Ishikawa (cell line): ENCODE results near the gene KCNH4.

ENCODE experiments used
- CEBPB ChIP-seq: IDR thresholded peaks from 2 replicates; pipeline ENCODE4 v1.6.1; 2012
- CREB1 ChIP-seq: IDR thresholded peaks from 2 replicates; pipeline ENCODE4 v1.6.1; 2012; ENCODE audit warnings: low read depth
- EGR1 ChIP-seq: IDR thresholded peaks from 2 replicates; pipeline ENCODE4 v1.6.1; 2012
- EP300 ChIP-seq: IDR thresholded peaks from 2 replicates; pipeline ENCODE4 v1.6.1; 2012; ENCODE audit warnings: borderline replicate concordance
- FOXM1 ChIP-seq: IDR thresholded peaks from 2 replicates; pipeline ENCODE4 v1.6.1; 2012; ENCODE audit warnings: low read depth, borderline replicate concordance
- NFIC ChIP-seq: IDR thresholded peaks from 2 replicates; pipeline ENCODE4 v1.6.1; 2012
- RAD21 ChIP-seq: IDR thresholded peaks from 2 replicates; pipeline ENCODE4 v1.6.1; 2012; ENCODE audit warnings: low read depth
- REST ChIP-seq: IDR thresholded peaks from 2 replicates; pipeline ENCODE4 v1.6.1; 2012; ENCODE audit warnings: low read depth, mild to moderate bottlenecking
- TAF1 ChIP-seq: IDR thresholded peaks from 2 replicates; pipeline ENCODE4 v1.6.1; 2012; ENCODE audit warnings: low read depth, mild to moderate bottlenecking
- TCF12 ChIP-seq: IDR thresholded peaks from 2 replicates; pipeline ENCODE4 v1.6.1; 2012; ENCODE audit warnings: low read depth
- TEAD4 ChIP-seq: IDR thresholded peaks from 2 replicates; pipeline ENCODE4 v1.6.1; 2012
- YY1 ChIP-seq: IDR thresholded peaks from 2 replicates; pipeline ENCODE4 v1.6.1; 2012; ENCODE audit warnings: low read depth
- ZBTB7A ChIP-seq: IDR thresholded peaks from 2 replicates; pipeline ENCODE4 v1.6.1; 2012; ENCODE audit warnings: low read depth
- TF ChIP-seq, protein P1 (sequence below): IDR thresholded peaks from 2 replicates; pipeline ENCODE4 v1.6.1; 2012
- TF ChIP-seq, protein P2 (sequence below): IDR thresholded peaks from 2 replicates; pipeline ENCODE4 v1.6.1; 2012

KCNH4 gene

DNA sequence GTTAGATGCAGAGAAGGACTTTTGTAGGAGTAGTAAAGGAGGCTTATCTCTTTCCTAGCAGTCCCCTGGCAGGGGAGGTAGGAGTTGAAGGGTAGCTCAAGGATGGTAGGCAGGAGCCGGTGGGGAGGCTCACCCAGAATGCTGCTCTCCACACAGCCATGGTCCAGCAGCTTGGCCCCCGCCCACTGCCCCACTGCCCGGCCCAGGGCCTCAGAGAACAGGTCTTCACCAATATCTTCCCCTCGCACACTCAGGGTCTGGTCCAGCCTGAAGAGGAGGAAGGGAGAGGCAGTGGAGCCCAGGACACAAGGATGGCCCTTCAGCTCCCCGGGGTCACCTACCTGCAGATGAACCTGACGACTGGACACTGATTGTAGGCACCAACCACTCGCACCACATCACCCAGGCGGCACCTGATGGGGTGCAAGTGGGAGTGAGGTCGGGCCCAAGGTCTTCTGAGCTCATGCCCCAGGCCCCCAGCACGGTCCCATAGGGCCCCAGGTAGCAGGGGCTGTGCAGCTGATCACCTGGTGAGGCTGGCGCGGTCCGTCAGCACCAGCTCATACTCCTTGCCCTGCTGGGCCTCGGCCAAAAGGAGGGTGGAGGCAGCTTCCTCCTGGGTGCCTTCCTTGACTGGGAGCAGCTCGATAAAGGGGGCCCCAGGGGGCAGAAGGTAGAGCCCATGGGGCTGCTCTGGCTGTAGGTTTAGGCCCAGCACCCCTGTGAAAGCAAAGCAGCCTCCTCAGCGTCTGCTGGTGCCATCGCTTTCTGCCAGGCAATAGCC lies 9.7 kb upstream of the KCNH4 start:
- TF ChIP-seq REST (no peak), NFIC (no peak), EP300 (no peak)
- TF ChIP-seq, protein P1, sequence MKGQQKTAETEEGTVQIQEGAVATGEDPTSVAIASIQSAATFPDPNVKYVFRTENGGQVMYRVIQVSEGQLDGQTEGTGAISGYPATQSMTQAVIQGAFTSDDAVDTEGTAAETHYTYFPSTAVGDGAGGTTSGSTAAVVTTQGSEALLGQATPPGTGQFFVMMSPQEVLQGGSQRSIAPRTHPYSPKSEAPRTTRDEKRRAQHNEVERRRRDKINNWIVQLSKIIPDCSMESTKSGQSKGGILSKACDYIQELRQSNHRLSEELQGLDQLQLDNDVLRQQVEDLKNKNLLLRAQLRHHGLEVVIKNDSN = no peak

DNA sequence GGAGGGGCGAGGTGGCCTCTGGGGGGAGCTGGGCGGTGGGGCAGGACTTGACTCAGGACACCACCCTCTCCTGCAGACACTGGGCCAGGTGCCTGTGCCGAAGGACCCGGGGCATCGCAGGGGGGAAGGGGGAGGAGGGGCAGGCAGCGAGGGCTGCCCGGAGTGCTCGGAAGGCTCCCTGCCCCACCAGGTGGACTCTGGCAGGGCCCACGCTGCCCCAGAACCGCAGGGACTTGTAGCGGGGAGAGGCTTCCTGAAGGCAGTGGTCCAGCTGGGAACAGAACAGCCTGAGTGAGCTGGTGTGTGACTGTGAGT lies 8.7 kb upstream of the KCNH4 start:
- TF ChIP-seq REST = no peak
- TF ChIP-seq FOXM1 = no peak
- no peak for TF ChIP-seq TEAD4
- TF ChIP-seq CEBPB = no peak
- no peak for TF ChIP-seq NFIC
- TF ChIP-seq ZBTB7A = no peak
- TF ChIP-seq, protein P2, sequence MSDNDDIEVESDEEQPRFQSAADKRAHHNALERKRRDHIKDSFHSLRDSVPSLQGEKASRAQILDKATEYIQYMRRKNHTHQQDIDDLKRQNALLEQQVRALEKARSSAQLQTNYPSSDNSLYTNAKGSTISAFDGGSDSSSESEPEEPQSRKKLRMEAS = no peak
- no peak for TF ChIP-seq YY1
- no peak for TF ChIP-seq TCF12
- TF ChIP-seq, protein P1 = no peak
- no peak for TF ChIP-seq EP300
- no peak for TF ChIP-seq CREB1
- no peak for TF ChIP-seq RAD21
- TF ChIP-seq EGR1 = no peak

DNA sequence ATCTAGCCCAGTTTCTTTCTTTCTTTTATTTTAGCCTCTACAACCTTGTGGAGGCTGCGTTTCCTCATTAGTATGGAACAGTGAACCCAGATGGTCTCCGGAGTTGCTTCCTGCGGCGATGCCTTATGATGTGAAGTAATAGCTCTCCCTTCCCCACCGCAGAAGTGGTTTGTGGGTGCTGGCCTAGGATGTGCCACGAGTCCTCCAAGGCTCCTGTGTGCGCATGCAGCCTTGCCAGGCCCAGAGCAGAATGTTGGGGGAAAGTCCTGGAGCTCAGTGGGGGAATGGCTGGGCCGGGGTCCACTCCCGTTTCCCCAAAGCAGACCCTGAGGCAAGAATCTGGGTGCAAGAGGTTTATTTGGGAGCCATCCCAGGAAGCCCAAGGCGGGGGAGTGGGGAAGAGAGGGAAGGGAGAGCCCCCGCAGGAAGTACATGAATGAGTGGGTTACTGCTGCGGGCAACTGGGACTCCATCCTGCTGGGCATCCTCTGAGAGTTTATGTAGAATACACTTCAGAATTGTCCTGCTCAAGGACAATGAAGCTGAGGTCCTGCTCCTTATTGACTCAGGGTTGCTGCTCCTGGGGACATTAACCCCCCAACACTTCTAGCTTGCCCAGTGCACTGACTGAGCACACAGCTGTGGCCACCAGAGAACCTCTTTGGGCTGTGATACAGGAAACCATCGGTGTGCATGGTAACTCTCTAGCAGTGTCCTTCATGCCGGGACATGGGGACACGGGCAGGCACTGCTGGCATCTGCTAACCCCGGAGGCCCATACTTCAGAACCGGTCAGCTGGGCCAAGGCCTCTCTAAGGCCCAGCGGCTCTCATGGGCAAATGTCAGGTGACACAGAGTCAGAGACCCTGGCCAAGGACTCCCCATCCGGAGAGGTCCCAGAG lies 8.1 kb upstream of the KCNH4 start:
- TF ChIP-seq TCF12 (no peak), RAD21 (no peak), TAF1 (no peak), YY1 (no peak), ZBTB7A (no peak), NFIC (no peak), REST (no peak), EGR1 (no peak), FOXM1 (no peak), TEAD4 (no peak)
- TF ChIP-seq, protein P2 = no peak
- TF ChIP-seq, protein P1 = no peak

DNA sequence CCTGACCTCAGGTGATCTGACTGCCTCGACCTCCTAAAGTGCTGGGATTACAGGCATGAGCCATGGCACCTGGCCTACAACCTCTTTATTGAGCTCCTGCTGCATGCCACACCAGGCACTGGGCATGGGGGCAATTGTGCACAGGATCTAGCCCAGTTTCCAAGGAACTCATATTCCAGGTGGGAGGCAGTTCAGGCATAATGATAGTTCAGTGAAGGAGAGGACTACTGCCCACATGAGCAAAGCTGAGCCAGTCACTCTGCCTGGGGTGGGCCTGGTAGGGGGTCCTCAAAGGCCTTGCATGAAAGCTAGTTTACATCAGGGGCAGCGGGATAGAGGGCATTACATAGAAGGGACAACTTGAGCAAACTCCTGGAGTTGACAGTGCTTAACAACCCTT lies 6.9 kb upstream of the KCNH4 start:
- TF ChIP-seq CEBPB = no peak
- no peak for TF ChIP-seq YY1
- TF ChIP-seq, protein P1 = no peak
- TF ChIP-seq FOXM1 = no peak
- no peak for TF ChIP-seq TAF1
- TF ChIP-seq TEAD4 = no peak
- no peak for TF ChIP-seq EP300
- TF ChIP-seq REST = no peak
- TF ChIP-seq CREB1 = no peak
- TF ChIP-seq TCF12 = no peak
- TF ChIP-seq, protein P2 = no peak
- TF ChIP-seq NFIC = no peak
- no peak for TF ChIP-seq ZBTB7A
- no peak for TF ChIP-seq RAD21
- no peak for TF ChIP-seq EGR1
